NB4 (cell line): ENCODE results near the gene P3R3URF.

Source experiments
- POLR2A ChIP-seq: IDR thresholded peaks from 2 replicates; pipeline ENCODE4 v1.6.1; 2011; ENCODE audit warnings: mild to moderate bottlenecking; ENCODE audit not compliant: insufficient read length; ENCODE audit errors: extremely low read depth
- TF ChIP-seq, protein P1 (sequence below): IDR thresholded peaks from one replicate; pipeline ENCODE4 v1.5.1; 2012; ENCODE audit warnings: low read depth, low read length
- TF ChIP-seq, protein P2 (sequence below): IDR thresholded peaks from 2 replicates; pipeline ENCODE4 v1.6.1; 2011; ENCODE audit warnings: low read depth, low read length

DNA sequence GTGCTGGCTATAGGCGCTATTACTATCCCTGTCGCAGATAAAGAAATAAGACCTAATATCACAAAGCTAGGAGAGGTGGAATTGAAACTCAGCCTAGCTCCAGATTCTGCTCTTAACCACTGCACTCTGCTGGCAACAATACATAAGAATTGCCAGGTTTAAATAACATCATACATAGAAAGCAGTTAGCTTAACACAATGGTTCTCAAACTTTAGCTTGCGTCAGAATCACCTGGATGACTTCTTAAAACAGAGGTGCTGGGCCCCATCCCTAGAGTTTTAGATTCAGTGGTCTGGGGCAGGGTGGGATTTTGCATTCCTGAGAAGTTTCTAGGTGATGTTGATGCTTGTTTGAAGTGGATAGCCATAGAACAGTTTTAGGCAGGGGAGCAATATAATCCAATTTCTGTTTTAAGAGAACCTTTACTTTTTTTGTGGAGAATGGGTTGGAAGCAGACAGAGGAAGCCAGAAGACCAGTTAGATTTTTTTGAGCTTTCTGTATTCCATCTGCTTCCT is 23.0 kb upstream of the P3R3URF start:
- TF ChIP-seq, protein P1, sequence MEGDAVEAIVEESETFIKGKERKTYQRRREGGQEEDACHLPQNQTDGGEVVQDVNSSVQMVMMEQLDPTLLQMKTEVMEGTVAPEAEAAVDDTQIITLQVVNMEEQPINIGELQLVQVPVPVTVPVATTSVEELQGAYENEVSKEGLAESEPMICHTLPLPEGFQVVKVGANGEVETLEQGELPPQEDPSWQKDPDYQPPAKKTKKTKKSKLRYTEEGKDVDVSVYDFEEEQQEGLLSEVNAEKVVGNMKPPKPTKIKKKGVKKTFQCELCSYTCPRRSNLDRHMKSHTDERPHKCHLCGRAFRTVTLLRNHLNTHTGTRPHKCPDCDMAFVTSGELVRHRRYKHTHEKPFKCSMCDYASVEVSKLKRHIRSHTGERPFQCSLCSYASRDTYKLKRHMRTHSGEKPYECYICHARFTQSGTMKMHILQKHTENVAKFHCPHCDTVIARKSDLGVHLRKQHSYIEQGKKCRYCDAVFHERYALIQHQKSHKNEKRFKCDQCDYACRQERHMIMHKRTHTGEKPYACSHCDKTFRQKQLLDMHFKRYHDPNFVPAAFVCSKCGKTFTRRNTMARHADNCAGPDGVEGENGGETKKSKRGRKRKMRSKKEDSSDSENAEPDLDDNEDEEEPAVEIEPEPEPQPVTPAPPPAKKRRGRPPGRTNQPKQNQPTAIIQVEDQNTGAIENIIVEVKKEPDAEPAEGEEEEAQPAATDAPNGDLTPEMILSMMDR: no peak
- TF ChIP-seq POLR2A: no peak
- TF ChIP-seq, protein P2, sequence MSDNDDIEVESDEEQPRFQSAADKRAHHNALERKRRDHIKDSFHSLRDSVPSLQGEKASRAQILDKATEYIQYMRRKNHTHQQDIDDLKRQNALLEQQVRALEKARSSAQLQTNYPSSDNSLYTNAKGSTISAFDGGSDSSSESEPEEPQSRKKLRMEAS: no peak
